Sigmoid colon (tissue), 3 donors: ENCODE data around the gene KIF2C.

Source experiments
- POLR2A ChIP-seq, 2 donors: fragments of 450-650 bp; IDR thresholded peaks; one replicate each; pipeline ENCODE4 v1.6.1; 2016; ENCODE audit warnings: antibody characterized with exemption in 2 of 2, mild to moderate bottlenecking in 2 of 2, moderate library complexity in 2 of 2
- TF ChIP-seq, protein P1 (sequence below), 4 experiments: fragments of 450-650 bp in 3 of 4; fragments of 200-600 bp in 1 of 4; IDR thresholded peaks; one replicate each; pipeline ENCODE4 v1.5.1; 2016 to 2019; ENCODE audit warnings: antibody characterized with exemption in 4 of 4, mild to moderate bottlenecking in 3 of 4, moderate library complexity in 2 of 4

GRCh38 chr1:44723496-44724295, 15.9 kb upstream of the KIF2C start:
- no peak for TF ChIP-seq POLR2A (IDR thresholded peaks at IDR 0.05)
- TF ChIP-seq, protein P1, sequence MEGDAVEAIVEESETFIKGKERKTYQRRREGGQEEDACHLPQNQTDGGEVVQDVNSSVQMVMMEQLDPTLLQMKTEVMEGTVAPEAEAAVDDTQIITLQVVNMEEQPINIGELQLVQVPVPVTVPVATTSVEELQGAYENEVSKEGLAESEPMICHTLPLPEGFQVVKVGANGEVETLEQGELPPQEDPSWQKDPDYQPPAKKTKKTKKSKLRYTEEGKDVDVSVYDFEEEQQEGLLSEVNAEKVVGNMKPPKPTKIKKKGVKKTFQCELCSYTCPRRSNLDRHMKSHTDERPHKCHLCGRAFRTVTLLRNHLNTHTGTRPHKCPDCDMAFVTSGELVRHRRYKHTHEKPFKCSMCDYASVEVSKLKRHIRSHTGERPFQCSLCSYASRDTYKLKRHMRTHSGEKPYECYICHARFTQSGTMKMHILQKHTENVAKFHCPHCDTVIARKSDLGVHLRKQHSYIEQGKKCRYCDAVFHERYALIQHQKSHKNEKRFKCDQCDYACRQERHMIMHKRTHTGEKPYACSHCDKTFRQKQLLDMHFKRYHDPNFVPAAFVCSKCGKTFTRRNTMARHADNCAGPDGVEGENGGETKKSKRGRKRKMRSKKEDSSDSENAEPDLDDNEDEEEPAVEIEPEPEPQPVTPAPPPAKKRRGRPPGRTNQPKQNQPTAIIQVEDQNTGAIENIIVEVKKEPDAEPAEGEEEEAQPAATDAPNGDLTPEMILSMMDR (IDR thresholded peaks at IDR 0.05) = no peak
